ENCODE data around the gene ADGRV1. TPM values are rescaled to one million over a fixed set of nuclear protein-coding genes. Genes with fewer than 3 reads are reported as not detected.

ADGRV1 gene
- total and polyA plus RNA-seq, 12 donors = 129 to 2,577 (median 695) TPM

GRCh38 chr5:90542827-90543519 is 15.6 kb upstream of the ADGRV1 start:
- Histone ChIP-seq H3K9me3 (replicated peaks in 1 of 3) (no peaks in the 10 kb centered on the region), H3K4me1 (replicated peaks in 1 of 2) (no peaks in the 10 kb centered on the region), H3K4me3 (no peak overlapping the region), H3K27ac (no peak overlapping the region), H3K36me3 (replicated peaks in 1 of 2) (no peaks in the 10 kb centered on the region), H3K27me3 (no peaks in the 10 kb centered on the region)
- intact Hi-C loops (cut with DNase I) = no loop called here
- 47 to 77% (median 58%) methylated on average over 4 of the region's 4 CpGs for WGBS, 4 donors
- DNase-seq = no peak
- TF ChIP-seq POLR2A (IDR thresholded peaks at IDR 0.05) = no peak
- no peak for TF ChIP-seq CTCF (IDR thresholded peaks at IDR 0.05)

- no peak for TF ChIP-seq CTCF (IDR thresholded peaks at IDR 0.05)
- TF ChIP-seq POLR2A (IDR thresholded peaks at IDR 0.05) = no peak
- Histone ChIP-seq H3K27ac (no peak overlapping the region), H3K4me3 (no peak overlapping the region), H3K27me3 (no peaks in the 10 kb centered on the region), H3K9me3 (replicated peaks in 1 of 3) (no peaks in the 10 kb centered on the region), H3K4me1 (replicated peaks in 1 of 2) (no peaks in the 10 kb centered on the region), H3K36me3 (replicated peaks in 1 of 2) (no peaks in the 10 kb centered on the region)
- 53 to 71% (median 64%) methylated on average over 2 of the region's 2 CpGs for WGBS, 4 donors
- no peak for DNase-seq
- intact Hi-C loops (cut with DNase I) = no loop called here
These were observed 13.1 kb upstream of the ADGRV1 start for GRCh38 chr5:90545511-90545910.

GRCh38 chr5:90546216-90546837 is 12.3 kb upstream of the ADGRV1 start:
- intact Hi-C loops (cut with DNase I) = no loop called here
- H3K27ac ChIP-seq = no peak overlapping the region
- H3K9me3 ChIP-seq (replicated peaks in 1 of 3) = no peaks in the 10 kb centered on the region
- 72 to 78% (median 75%) methylated on average over 4 of the region's 4 CpGs for WGBS, 4 donors
- H3K4me3 ChIP-seq = no peak overlapping the region
- DNase-seq = no peak
- no peak for TF ChIP-seq POLR2A (IDR thresholded peaks at IDR 0.05)
- H3K36me3 ChIP-seq (replicated peaks in 1 of 2) = no peaks in the 10 kb centered on the region
- no peaks in the 10 kb centered on the region for H3K4me1 ChIP-seq (replicated peaks in 1 of 2)
- H3K27me3 ChIP-seq = no peaks in the 10 kb centered on the region

GRCh38 chr5:90547072-90547536 is 11.5 kb upstream of the ADGRV1 start:
- DNase-seq = no peak
- TF ChIP-seq CTCF (IDR thresholded peaks at IDR 0.05) = no peak
- no peak for TF ChIP-seq POLR2A (IDR thresholded peaks at IDR 0.05)
- Histone ChIP-seq H3K9me3 (replicated peaks in 1 of 3) (no peaks in the 10 kb centered on the region), H3K4me1 (replicated peaks in 1 of 2) (no peaks in the 10 kb centered on the region), H3K36me3 (replicated peaks in 1 of 2) (no peaks in the 10 kb centered on the region), H3K4me3 (no peak overlapping the region), H3K27ac (no peak overlapping the region), H3K27me3 (peaks cover 1% of the 10 kb centered on the region)
- intact Hi-C loops (cut with DNase I) = no loop called here
- WGBS, 4 donors = 58 to 87% (median 62%) methylated on average over 1 of the region's 1 CpG
